Thoracic aorta (tissue), 2 donors: ENCODE measurements around the gene DHRS7. TPM values are rescaled to one million over a fixed set of nuclear protein-coding genes. Genes with fewer than 3 reads are reported as not detected.

Experiments
- ATAC-seq: fragments of 150-250 bp; one replicate; pipeline ENCODE4 v1.8.0; 2017; ENCODE audit warnings: low read depth; ENCODE audit not compliant: insufficient number of reproducible peaks, low FRiP score
- DNase-seq: peaks from one replicate; pipeline ENCODE4 v3.0.0-alpha.2; 2020; ENCODE audit warnings: low spot score
- H3K27ac ChIP-seq, 2 donors: fragments of 200-600 bp; sonication (generic); 1 replicate in 1 of 2; 2 replicates in 1 of 2; pipeline ENCODE4 v1.5.1; 2016; ENCODE audit warnings: mild to moderate bottlenecking in 2 of 2, moderate library complexity in 2 of 2
- H3K27me3 ChIP-seq: fragments of 200-600 bp; sonication (generic); replicated peaks from 2 replicates; pipeline ENCODE4 v1.6.0; 2016; ENCODE audit warnings: mild to moderate bottlenecking; ENCODE audit not compliant: insufficient read depth
- H3K36me3 ChIP-seq: fragments of 200-600 bp; sonication (generic); one replicate; pipeline ENCODE4 v1.5.1; 2016
- H3K4me1 ChIP-seq, 2 donors: fragments of 200-600 bp; sonication (generic); 1 replicate in 1 of 2; 2 replicates in 1 of 2; pipeline versions ENCODE4 v1.5.1 to v1.6.0; 2016; ENCODE audit warnings: low read depth in 2 of 2, mild to moderate bottlenecking in 1 of 2; ENCODE audit not compliant: control insufficient read depth in 1 of 2
- H3K4me3 ChIP-seq: fragments of 200-600 bp; sonication (generic); 2 replicates; pipeline ENCODE4 v1.5.1; 2016; ENCODE audit warnings: mild to moderate bottlenecking
- H3K9me3 ChIP-seq: fragments of 200-600 bp; sonication (generic); 2 replicates; pipeline ENCODE4 v1.5.1; 2016
- CTCF ChIP-seq: fragments of 200-600 bp; sonication (generic); IDR thresholded peaks from one replicate; pipeline ENCODE4 v1.5.1; 2019; ENCODE audit warnings: antibody characterized with exemption
- total RNA-seq, 2 donors: library from RNA; depleted of rRNA; stranded (reverse); fragments of >200 nt; gene quantifications; one replicate each; pipeline versions ENCODE4 v1.1.0 to v1.2.3, GENCODE V29; 2016

Gene DHRS7
- total RNA-seq, 2 donors from 2014 or later: 74.2 to 117 TPM

GRCh38 chr14:60175255-60175902 is 10.2 kb upstream of the DHRS7 start:
- ATAC-seq (no peak), DNase-seq (no peak)
- H3K36me3 ChIP-seq: no peaks in the 10 kb centered on the region
- TF ChIP-seq CTCF: no peak
- H3K27ac ChIP-seq: no peak overlapping the region
- no peaks in the 10 kb centered on the region for H3K27me3 ChIP-seq
- no peaks in the 10 kb centered on the region for H3K9me3 ChIP-seq
- no peak overlapping the region for H3K4me3 ChIP-seq
- H3K4me1 ChIP-seq: peaks cover 6 to 9% of the 10 kb centered on the region in 2 donors

GRCh38 chr14:60174352-60175254 is 9.4 kb upstream of the DHRS7 start:
- Histone ChIP-seq H3K9me3 (no peaks in the 10 kb centered on the region), H3K27me3 (no peaks in the 10 kb centered on the region), H3K27ac (no peak overlapping the region), H3K36me3 (no peaks in the 10 kb centered on the region), H3K4me3 (no peak overlapping the region), H3K4me1 (peaks cover 4 to 7% of the 10 kb centered on the region in 2 donors)
- TF ChIP-seq CTCF: no peak
- DNase-seq (no peak), ATAC-seq (no peak)

- TF ChIP-seq CTCF: no peak
- peaks cover 0 to under 1% of the 10 kb centered on the region in 2 donors for H3K4me1 ChIP-seq
- H3K4me3 ChIP-seq: no peak overlapping the region
- H3K9me3 ChIP-seq: no peaks in the 10 kb centered on the region
- no peak overlapping the region for H3K27ac ChIP-seq
- ATAC-seq (no peak), DNase-seq (no peak)
- no peaks in the 10 kb centered on the region for H3K27me3 ChIP-seq
- no peaks in the 10 kb centered on the region for H3K36me3 ChIP-seq
Observed at GRCh38 chr14:60171690-60172089, 6.5 kb upstream of the DHRS7 start.

- H3K36me3 ChIP-seq: no peaks in the 10 kb centered on the region
- DNase-seq: no peak
Observed at GRCh38 chr14:60170948-60171347, 5.8 kb upstream of the DHRS7 start.

More at GRCh38 chr14:60170948-60171347, 5.8 kb upstream of the DHRS7 start:
- no peak for TF ChIP-seq CTCF
- peaks cover 7 to 8% of the 10 kb centered on the region in 2 donors for H3K4me1 ChIP-seq
- ATAC-seq: no peak
- H3K27me3 ChIP-seq: no peaks in the 10 kb centered on the region
- H3K4me3 ChIP-seq: no peak overlapping the region
- H3K27ac ChIP-seq: no peak overlapping the region
- no peaks in the 10 kb centered on the region for H3K9me3 ChIP-seq
